WTC11 (cell line): Measurements from ENCODE around the gene ITPKB. TPM values are rescaled to one million over a fixed set of nuclear protein-coding genes. Genes with fewer than 3 reads are reported as not detected.

Experiments used
- ATAC-seq: fragments of 200-7000 bp; cut with Tn5 transposase; 2 replicates; pipeline ENCODE4 v1.10.0; 2021; ENCODE audit warnings: mild to moderate bottlenecking, moderate library complexity
- CTCF ChIA-PET: fragments of 300-600 bp; sonication (Branson Sonifier 250); formaldehyde crosslinking; loops from one replicate; lab custom pipeline; 2021; ENCODE audit warnings: antibody characterized with exemption; lab: Charles Lee
- POLR2A ChIA-PET: fragments of 350-600 bp; sonication (Branson Sonifier 250); formaldehyde crosslinking; loops from one replicate; lab custom pipeline; 2021; ENCODE audit warnings: antibody characterized with exemption; lab: Charles Lee
- DNase-seq: peaks from one replicate; pipeline ENCODE4 v3.0.0; 2021; ENCODE audit warnings: low spot score
- H3K27ac Mint-ChIP-seq: 2 replicates; pipeline ENCODE4 v1.8.0; 2021; ENCODE audit warnings: mixed read lengths
- H3K27me3 Mint-ChIP-seq: 2 replicates; pipeline ENCODE4 v1.8.0; 2021; ENCODE audit warnings: low read depth, mild to moderate bottlenecking, moderate library complexity, mixed read lengths
- H3K36me3 Mint-ChIP-seq: 2 replicates; pipeline ENCODE4 v1.8.0; 2021; ENCODE audit warnings: mixed read lengths
- H3K4me1 Mint-ChIP-seq: 2 replicates; pipeline ENCODE4 v1.8.0; 2022; ENCODE audit warnings: mixed read lengths
- H3K4me3 Mint-ChIP-seq: 2 replicates; pipeline ENCODE4 v1.8.0; 2021; ENCODE audit warnings: mild to moderate bottlenecking, moderate library complexity, mixed read lengths
- H3K9me3 Mint-ChIP-seq: 2 replicates; pipeline ENCODE4 v1.8.0; 2021; ENCODE audit warnings: mixed read lengths
- AR ChIP-seq: fragments of 250-450 bp; sonication (Bioruptor Pico); IDR thresholded peaks from 2 replicates; pipeline ENCODE4 v1.9.0; 2021; ENCODE audit warnings: mild to moderate bottlenecking
- ARID4B ChIP-seq: sonication (generic); formaldehyde crosslinking; IDR thresholded peaks from 2 replicates; pipeline ENCODE4 v1.8.0; 2023; ENCODE audit warnings: missing genetic modification reagents, mild to moderate bottlenecking, borderline replicate concordance
- ATF1 ChIP-seq: sonication (generic); formaldehyde crosslinking; IDR thresholded peaks from 2 replicates; pipeline ENCODE4 v1.8.1; 2023; ENCODE audit warnings: mild to moderate bottlenecking, moderate library complexity, missing genetic modification reagents
- CDX4 ChIP-seq: fragments of 250-450 bp; sonication (Bioruptor Pico); IDR thresholded peaks from 2 replicates; pipeline ENCODE4 v1.9.0; 2021; ENCODE audit warnings: moderate library complexity, mild to moderate bottlenecking, inconsistent platforms, borderline replicate concordance
- E2F4 ChIP-seq: sonication (generic); formaldehyde crosslinking; IDR thresholded peaks from 2 replicates; pipeline ENCODE4 v1.8.1; 2022; ENCODE audit warnings: low read depth, mild to moderate bottlenecking, moderate library complexity, missing genetic modification reagents, borderline replicate concordance
- E2F5 ChIP-seq: sonication (generic); formaldehyde crosslinking; IDR thresholded peaks from 2 replicates; pipeline ENCODE4 v1.8.1; 2022; ENCODE audit warnings: mild to moderate bottlenecking, moderate library complexity, missing genetic modification reagents
- ETV6 ChIP-seq: sonication (generic); formaldehyde crosslinking; IDR thresholded peaks from 2 replicates; pipeline ENCODE4 v1.8.1; 2022; ENCODE audit warnings: mild to moderate bottlenecking, missing genetic modification reagents
- FOXP1 ChIP-seq: sonication (generic); formaldehyde crosslinking; IDR thresholded peaks from 2 replicates; pipeline ENCODE4 v1.8.0; 2022; ENCODE audit warnings: missing genetic modification reagents, mild to moderate bottlenecking, moderate library complexity, borderline replicate concordance
- JAZF1 ChIP-seq: fragments of 250-450 bp; sonication (Bioruptor Pico); IDR thresholded peaks from 2 replicates; pipeline ENCODE4 v1.9.0; 2021; ENCODE audit warnings: moderate library complexity, mild to moderate bottlenecking, inconsistent platforms
- JUN ChIP-seq: sonication (generic); formaldehyde crosslinking; IDR thresholded peaks from 2 replicates; pipeline ENCODE4 v1.8.0; 2023; ENCODE audit warnings: mild to moderate bottlenecking, missing genetic modification reagents
- MAX ChIP-seq: sonication (generic); formaldehyde crosslinking; IDR thresholded peaks from 2 replicates; pipeline ENCODE4 v1.8.0; 2022; ENCODE audit warnings: mild to moderate bottlenecking, missing genetic modification reagents
- MLX ChIP-seq: sonication (generic); formaldehyde crosslinking; IDR thresholded peaks from 2 replicates; pipeline ENCODE4 v1.8.1; 2023; ENCODE audit warnings: mild to moderate bottlenecking, missing genetic modification reagents, moderate library complexity
- SOX15 ChIP-seq: fragments of 250-450 bp; sonication (Bioruptor Pico); IDR thresholded peaks from 2 replicates; pipeline ENCODE4 v1.9.0; 2021; ENCODE audit warnings: mild to moderate bottlenecking
- STAT6 ChIP-seq: sonication (generic); formaldehyde crosslinking; conservative IDR thresholded peaks from 2 replicates; pipeline ENCODE4 v1.8.1; 2023; ENCODE audit warnings: mild to moderate bottlenecking, low read depth, missing genetic modification reagents, moderate library complexity
- USF2 ChIP-seq: sonication (generic); formaldehyde crosslinking; IDR thresholded peaks from 2 replicates; pipeline ENCODE4 v1.8.1; 2023; ENCODE audit warnings: mild to moderate bottlenecking, missing genetic modification reagents, moderate library complexity
- ZBTB43 ChIP-seq: sonication (generic); formaldehyde crosslinking; IDR thresholded peaks from 2 replicates; pipeline ENCODE4 v1.8.1; 2023; ENCODE audit warnings: mild to moderate bottlenecking, missing genetic modification reagents
- ZMAT4 ChIP-seq: fragments of 250-450 bp; sonication (Bioruptor Pico); IDR thresholded peaks from 2 replicates; pipeline ENCODE4 v1.9.0; 2021; ENCODE audit warnings: mild to moderate bottlenecking
- ZSCAN18 ChIP-seq: fragments of 250-450 bp; sonication (Bioruptor Pico); IDR thresholded peaks from 2 replicates; pipeline ENCODE4 v2.1.2; 2022; ENCODE audit warnings: mild to moderate bottlenecking, moderate library complexity
- total RNA-seq: library from RNA; stranded (reverse); gene quantifications from 3 replicates; pipeline ENCODE4 v1.2.3, GENCODE V29; 2021

The ITPKB gene
- total RNA-seq, 1 experiment from 2014 or later: 15.6 TPM

- TF ChIP-seq STAT6 (CRISPR knock-in tag) (no peak), SOX15 (no peak), AR (CRISPR knock-in tag) (no peak), USF2 (CRISPR knock-in tag) (no peak), ZSCAN18 (CRISPR knock-in tag) (no peak), FOXP1 (no peak), ETV6 (no peak), E2F4 (CRISPR knock-in tag) (no peak)
Observed at GRCh38 chr1:226666692-226667091, 72.4 kb downstream of the ITPKB start (continued).

GRCh38 chr1:226666164-226666506 lies 72.9 kb downstream of the ITPKB start:
- Mint-ChIP-seq H3K4me1 (peaks cover 60% of the 10 kb centered on the region), H3K4me3 (no peak overlapping the region), H3K27ac (no peak overlapping the region), H3K27me3 (no peaks in the 10 kb centered on the region), H3K9me3 (no peaks in the 10 kb centered on the region), H3K36me3 (no peaks in the 10 kb centered on the region)
- ChIA-PET CTCF (interaction anchor here (0.6 to 1.4 kb wide), 4 partner anchors 40 to 1734 kb away, joined by 3 read pairs; no protein-coding TSS in a partner anchor), POLR2A (no interaction called here)
- ATAC-seq: no peak
- no peak for DNase-seq
- TF ChIP-seq E2F5 (CRISPR knock-in tag): no peak
- TF ChIP-seq MAX: no peak
- no peak for TF ChIP-seq JUN (CRISPR knock-in tag)
- TF ChIP-seq CDX4 (CRISPR knock-in tag): no peak
- TF ChIP-seq ZBTB43 (CRISPR knock-in tag): no peak
- TF ChIP-seq ARID4B (CRISPR knock-in tag): no peak
- no peak for TF ChIP-seq ZMAT4 (CRISPR knock-in tag)
- no peak for TF ChIP-seq ATF1 (CRISPR knock-in tag)
- TF ChIP-seq JAZF1 (CRISPR knock-in tag): no peak
- no peak for TF ChIP-seq MLX (CRISPR knock-in tag)
